Measurements from ENCODE around the gene ISCU. TPM values are rescaled to one million over a fixed set of nuclear protein-coding genes. Genes with fewer than 3 reads are reported as not detected.

The ISCU gene
- total and polyA plus RNA-seq, 2 of the 8 experiments (the other 6 are each of a cell fraction or from before 2014, with no cell fraction given) = 72.1 to 78.1 TPM

- TF ChIP-seq CTCF (IDR thresholded peaks at IDR 0.05; ENCODE audit: control extremely low read depth in 1 of 3, insufficient read depth in 1 of 3, low read depth in 1 of 3, low read length in 3 of 3) (no peak), KDM1A (IDR thresholded peaks at IDR 0.05; ENCODE audit: borderline replicate concordance, low read length) (no peak), FOSL1 (IDR thresholded peaks at IDR 0.05; ENCODE audit: insufficient read depth, low read depth, low read length) (no peak)
Measured at GRCh38 chr12:108575199-108575912, 13.0 kb downstream of the ISCU start (continued).

Measured in H1 (cell line).